PFSK-1 (cell line): Measurements from ENCODE around the gene CEP152.

Source experiments
- FOXP2 ChIP-seq: optimal IDR thresholded peaks from 2 replicates; pipeline ENCODE3; 2011; ENCODE audit warnings: borderline replicate concordance, control low read depth, inconsistent platforms; ENCODE audit not compliant: insufficient read depth; ENCODE audit errors: extremely low read length, extremely low read depth
- POLR2AphosphoS5 ChIP-seq: IDR thresholded peaks from 2 replicates; pipeline ENCODE4 v1.6.1; 2012; ENCODE audit warnings: low read depth, mild to moderate bottlenecking, control low read depth, low read length, moderate library complexity
- SIN3A ChIP-seq: IDR thresholded peaks from 2 replicates; pipeline ENCODE4 v1.6.1; 2012; ENCODE audit warnings: mild to moderate bottlenecking, low read length, moderate library complexity, borderline replicate concordance; ENCODE audit not compliant: insufficient read depth
- TAF1 ChIP-seq: IDR thresholded peaks from 2 replicates; pipeline ENCODE4 v1.6.1; 2012; ENCODE audit warnings: low read length, control low read depth, borderline replicate concordance; ENCODE audit not compliant: insufficient read depth
- TF ChIP-seq, protein P1 (sequence below), 2 experiments: IDR thresholded peaks; 2 replicates each; pipeline versions ENCODE4 v1.6.1 to v1.8.0; 2011 to 2012; ENCODE audit warnings: low read depth in 2 of 2, low read length in 2 of 2, control low read depth in 1 of 2, inconsistent platforms in 1 of 2, mild to moderate bottlenecking in 1 of 2, moderate library complexity in 1 of 2; ENCODE audit not compliant: insufficient read depth in 1 of 2

CEP152 gene

DNA sequence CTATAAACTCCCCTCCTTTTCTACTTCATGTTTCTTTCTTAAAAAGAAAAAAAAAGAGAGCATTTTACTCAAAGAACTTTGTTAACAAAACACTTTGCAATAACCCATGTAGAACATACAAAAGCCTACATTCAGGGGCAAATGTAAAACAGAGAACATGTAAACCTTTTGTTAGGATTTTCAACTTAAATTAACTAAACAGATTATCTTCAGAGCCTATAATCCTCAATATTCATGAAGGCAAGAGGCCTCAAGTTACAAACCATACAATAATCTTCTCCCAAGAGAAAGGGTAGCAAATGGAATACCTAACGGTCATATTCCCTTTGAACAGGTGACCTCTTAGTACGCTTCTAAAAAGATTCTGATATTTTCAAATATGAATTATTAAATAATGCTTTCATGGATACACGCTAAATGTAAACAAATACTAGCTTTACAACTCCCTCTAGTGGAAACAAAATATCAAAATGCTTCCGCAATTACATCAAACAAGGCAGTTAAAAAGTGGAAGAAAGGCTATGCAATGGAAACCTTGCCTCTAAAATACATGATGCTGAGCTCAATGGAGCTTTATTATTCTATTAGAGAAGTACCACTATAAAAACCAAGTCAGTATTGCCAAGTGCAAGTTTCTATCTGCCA lies 9.9 kb downstream of the CEP152 start:
- no peak for TF ChIP-seq TAF1
- TF ChIP-seq, protein P1, sequence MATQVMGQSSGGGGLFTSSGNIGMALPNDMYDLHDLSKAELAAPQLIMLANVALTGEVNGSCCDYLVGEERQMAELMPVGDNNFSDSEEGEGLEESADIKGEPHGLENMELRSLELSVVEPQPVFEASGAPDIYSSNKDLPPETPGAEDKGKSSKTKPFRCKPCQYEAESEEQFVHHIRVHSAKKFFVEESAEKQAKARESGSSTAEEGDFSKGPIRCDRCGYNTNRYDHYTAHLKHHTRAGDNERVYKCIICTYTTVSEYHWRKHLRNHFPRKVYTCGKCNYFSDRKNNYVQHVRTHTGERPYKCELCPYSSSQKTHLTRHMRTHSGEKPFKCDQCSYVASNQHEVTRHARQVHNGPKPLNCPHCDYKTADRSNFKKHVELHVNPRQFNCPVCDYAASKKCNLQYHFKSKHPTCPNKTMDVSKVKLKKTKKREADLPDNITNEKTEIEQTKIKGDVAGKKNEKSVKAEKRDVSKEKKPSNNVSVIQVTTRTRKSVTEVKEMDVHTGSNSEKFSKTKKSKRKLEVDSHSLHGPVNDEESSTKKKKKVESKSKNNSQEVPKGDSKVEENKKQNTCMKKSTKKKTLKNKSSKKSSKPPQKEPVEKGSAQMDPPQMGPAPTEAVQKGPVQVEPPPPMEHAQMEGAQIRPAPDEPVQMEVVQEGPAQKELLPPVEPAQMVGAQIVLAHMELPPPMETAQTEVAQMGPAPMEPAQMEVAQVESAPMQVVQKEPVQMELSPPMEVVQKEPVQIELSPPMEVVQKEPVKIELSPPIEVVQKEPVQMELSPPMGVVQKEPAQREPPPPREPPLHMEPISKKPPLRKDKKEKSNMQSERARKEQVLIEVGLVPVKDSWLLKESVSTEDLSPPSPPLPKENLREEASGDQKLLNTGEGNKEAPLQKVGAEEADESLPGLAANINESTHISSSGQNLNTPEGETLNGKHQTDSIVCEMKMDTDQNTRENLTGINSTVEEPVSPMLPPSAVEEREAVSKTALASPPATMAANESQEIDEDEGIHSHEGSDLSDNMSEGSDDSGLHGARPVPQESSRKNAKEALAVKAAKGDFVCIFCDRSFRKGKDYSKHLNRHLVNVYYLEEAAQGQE (IDR thresholded peaks at IDR 0.05; ENCODE audit: insufficient read depth in 1 of 2, low read depth in 2 of 2, low read length in 2 of 2), result no peak
- no peak for TF ChIP-seq FOXP2
- TF ChIP-seq SIN3A, result no peak

DNA sequence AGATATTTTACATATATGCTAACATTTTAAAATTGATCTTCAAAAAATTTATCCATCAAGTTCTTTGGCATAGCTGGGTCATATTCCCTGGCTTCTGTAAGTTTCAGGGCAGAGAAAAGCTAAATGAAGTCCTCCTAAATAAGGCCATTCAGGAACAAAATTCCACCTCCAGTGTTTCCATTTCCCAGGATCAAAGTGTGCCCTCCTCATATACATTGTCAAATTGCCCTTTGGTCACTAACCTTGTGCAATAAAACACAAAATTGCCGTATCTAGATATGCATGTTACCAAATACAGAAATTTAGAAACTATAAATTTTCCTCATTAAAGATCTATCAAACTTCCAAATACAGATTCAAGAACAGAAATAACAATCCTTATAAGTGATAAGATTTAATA lies 10.6 kb downstream of the CEP152 start:
- TF ChIP-seq FOXP2, result no peak
- no peak for TF ChIP-seq POLR2AphosphoS5
- TF ChIP-seq SIN3A, result no peak
- TF ChIP-seq, protein P1 (IDR thresholded peaks at IDR 0.05; ENCODE audit: insufficient read depth in 1 of 2, low read depth in 2 of 2, low read length in 2 of 2), result no peak
- TF ChIP-seq TAF1, result no peak

DNA sequence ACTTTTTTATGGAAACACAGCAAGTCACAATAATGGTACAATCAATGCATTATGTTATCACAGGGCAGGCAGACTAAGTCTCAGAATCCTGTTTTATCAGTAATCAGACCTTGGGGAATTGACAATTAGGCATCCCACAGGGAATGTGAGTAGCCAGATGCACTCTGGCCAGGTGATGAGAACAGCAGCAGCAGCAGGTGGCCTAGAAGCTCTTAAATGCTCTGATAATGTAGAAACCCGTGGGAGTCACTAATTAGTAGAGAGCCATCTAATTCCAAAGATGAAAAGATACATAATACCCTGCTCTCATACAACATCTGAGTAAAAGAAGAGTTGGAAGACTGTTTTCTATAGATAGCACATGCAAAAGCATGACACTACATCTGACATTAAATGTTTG lies 12.6 kb downstream of the CEP152 start:
- TF ChIP-seq SIN3A, result no peak
- TF ChIP-seq, protein P1 (IDR thresholded peaks at IDR 0.05; ENCODE audit: insufficient read depth in 1 of 2, low read depth in 2 of 2, low read length in 2 of 2), result no peak
- TF ChIP-seq TAF1, result no peak
- no peak for TF ChIP-seq POLR2AphosphoS5
- TF ChIP-seq FOXP2, result no peak

DNA sequence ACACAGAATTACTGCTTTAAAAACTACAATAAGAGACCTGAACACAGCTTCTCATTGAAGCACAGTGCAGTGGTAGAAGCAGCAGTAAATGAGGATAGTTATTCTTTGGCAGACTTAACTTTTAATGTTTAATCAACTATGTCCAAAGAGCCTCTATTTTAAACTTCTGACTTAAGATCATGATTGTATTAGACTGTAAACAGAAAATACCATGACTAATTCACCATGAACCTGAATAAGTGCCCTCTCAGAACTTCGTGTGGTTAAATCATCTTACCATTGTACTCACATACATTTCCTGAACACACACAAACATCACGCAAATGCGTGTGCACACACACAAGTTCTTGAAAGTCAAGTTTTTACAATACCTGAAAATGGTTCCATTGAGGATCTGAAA lies 13.9 kb downstream of the CEP152 start:
- TF ChIP-seq FOXP2, result no peak
- TF ChIP-seq, protein P1 (IDR thresholded peaks at IDR 0.05; ENCODE audit: insufficient read depth in 1 of 2, low read depth in 2 of 2, low read length in 2 of 2), result no peak
- no peak for TF ChIP-seq TAF1

DNA sequence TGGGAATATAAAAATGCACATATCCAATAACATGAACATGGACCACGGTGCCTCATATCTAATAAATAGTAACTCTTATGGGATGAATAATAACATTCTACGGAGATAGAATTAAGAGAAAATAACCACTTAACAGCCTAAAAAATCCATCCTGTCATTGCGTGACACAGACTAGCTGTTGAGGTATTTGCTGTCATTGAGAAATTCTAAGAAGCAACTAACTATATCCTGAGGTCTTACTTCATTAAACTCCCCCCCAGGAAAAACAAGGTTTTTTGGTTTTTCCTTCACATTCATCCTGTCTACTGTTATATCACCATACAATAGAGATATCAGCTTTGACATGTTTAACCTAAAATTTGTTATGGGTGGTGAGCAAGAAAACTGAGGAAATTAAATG lies 14.3 kb downstream of the CEP152 start:
- TF ChIP-seq POLR2AphosphoS5 (no peak), FOXP2 (no peak), SIN3A (no peak), TAF1 (no peak)
- TF ChIP-seq, protein P1 (IDR thresholded peaks at IDR 0.05; ENCODE audit: insufficient read depth in 1 of 2, low read depth in 2 of 2, low read length in 2 of 2), result no peak
